Measurements from ENCODE around the gene METTL27.

DNA sequence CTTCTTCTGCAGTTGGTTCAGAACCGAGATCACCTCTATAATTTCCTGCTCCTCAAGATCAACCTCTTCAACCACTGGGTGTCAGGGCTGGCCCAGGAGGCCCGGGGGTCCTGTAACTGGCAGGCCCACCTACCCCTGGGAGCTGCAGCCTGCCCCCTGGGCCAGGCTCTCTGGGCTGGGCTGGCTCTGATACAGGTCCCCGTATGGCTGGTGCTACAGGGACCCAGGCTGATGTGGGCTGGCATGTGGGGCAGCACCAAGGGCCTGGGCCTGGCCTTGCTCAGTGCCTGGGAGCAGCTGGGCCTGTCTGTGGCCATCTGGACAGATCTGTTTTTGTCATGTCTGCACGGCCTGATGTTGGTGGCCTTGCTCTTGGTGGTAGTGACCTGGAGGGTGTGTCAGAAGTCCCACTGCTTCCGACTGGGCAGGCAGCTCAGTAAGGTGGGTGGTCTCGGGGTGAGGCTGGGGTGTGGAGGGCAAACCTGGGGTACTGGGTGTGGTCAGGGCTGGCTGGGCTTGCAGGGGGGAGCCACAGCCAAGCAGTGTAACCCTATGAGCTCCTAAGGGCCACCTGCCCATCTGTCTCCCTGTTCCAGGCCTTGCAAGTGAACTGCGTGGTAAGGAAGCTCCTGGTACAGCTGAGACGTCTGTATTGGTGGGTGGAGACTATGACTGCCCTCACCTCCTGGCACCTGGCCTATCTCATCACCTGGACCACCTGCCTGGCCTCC is 22.8 kb upstream of the METTL27 start:
- TF ChIP-seq, protein P1, sequence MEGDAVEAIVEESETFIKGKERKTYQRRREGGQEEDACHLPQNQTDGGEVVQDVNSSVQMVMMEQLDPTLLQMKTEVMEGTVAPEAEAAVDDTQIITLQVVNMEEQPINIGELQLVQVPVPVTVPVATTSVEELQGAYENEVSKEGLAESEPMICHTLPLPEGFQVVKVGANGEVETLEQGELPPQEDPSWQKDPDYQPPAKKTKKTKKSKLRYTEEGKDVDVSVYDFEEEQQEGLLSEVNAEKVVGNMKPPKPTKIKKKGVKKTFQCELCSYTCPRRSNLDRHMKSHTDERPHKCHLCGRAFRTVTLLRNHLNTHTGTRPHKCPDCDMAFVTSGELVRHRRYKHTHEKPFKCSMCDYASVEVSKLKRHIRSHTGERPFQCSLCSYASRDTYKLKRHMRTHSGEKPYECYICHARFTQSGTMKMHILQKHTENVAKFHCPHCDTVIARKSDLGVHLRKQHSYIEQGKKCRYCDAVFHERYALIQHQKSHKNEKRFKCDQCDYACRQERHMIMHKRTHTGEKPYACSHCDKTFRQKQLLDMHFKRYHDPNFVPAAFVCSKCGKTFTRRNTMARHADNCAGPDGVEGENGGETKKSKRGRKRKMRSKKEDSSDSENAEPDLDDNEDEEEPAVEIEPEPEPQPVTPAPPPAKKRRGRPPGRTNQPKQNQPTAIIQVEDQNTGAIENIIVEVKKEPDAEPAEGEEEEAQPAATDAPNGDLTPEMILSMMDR (IDR thresholded peaks at IDR 0.05): no peak
- TF ChIP-seq EP300 (IDR thresholded peaks at IDR 0.05; ENCODE audit: low read depth) (no peak), POLR2A (IDR thresholded peaks at IDR 0.05) (no peak), POLR2AphosphoS5 (IDR thresholded peaks at IDR 0.05) (no peak)

All from transverse colon (tissue), 4 donors.